Measurements from ENCODE around the gene SMG5.
A peak's percentile ranks its signal among the peaks of the same experiment; 100 is the strongest.
"Not testable (repeated sequence)": the region's sequence is repeated elsewhere in the genome, so short reads cannot be mapped to it uniquely, and the experiment has no call there.

The SMG5 gene

DNA sequence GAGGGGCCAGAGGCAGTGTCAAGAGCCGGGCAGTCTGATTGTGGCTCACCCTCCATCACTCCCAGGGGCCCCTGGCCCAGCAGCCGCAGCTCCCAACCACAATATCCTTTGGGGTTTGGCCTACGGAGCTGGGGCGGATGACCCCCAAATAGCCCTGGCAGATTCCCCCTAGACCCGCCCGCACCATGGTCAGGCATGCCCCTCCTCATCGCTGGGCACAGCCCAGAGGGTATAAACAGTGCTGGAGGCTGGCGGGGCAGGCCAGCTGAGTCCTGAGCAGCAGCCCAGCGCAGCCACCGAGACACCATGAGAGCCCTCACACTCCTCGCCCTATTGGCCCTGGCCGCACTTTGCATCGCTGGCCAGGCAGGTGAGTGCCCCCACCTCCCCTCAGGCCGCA is 40.7 kb downstream of the SMG5 start, which contains the start of gene BGLAP:
Gene BGLAP (plus strand): TSS at position 259 of the 400 bp plus-strand sequence. CDS start 48 bp downstream, at position 307.
- DNase-seq = no peak

DNA sequence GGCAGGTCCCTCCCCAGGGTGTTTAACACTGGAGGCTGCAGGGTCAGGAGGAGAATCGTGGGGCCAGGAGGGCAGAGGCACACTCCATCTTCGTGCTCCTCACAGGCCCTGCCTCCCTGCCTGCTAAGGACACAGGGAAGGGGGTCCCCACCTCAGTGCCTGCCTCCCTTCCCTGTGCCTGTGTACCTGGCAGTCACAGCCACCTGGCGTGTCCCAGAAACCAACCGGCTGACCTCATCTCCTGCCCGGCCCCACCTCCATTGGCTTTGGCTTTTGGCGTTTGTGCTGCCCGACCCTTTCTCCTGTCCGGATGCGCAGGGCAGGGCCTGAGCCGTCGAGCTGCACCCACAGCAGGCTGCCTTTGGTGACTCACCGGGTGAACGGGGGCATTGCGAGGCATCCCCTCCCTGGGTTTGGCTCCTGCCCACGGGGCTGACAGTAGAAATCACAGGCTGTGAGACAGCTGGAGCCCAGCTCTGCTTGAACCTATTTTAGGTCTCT is 41.3 kb downstream of the SMG5 start:
- DNase-seq = no peak

DNA sequence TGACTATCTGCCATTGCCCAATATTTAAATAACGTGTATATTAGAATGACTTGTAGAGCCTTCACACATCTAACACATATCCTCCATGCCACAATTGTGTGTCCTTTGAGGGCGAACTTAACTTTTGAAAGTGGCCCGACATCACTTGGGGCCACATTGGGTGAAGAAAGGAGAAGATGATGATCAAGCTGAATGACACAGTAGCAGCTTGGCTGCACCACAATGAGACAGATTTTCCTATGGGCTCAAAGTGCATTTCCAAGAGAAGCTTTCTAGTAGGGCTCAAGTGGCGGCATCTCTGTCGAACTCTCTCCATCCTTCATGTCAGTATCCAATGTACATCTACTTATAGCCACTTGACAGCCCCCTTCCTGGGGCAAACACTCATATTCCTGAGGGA is 44.4 kb downstream of the SMG5 start:
- no peak for DNase-seq

GRCh38 chr1:156236164-156236563 is 46.5 kb downstream of the SMG5 start:
- no peak for DNase-seq

DNA sequence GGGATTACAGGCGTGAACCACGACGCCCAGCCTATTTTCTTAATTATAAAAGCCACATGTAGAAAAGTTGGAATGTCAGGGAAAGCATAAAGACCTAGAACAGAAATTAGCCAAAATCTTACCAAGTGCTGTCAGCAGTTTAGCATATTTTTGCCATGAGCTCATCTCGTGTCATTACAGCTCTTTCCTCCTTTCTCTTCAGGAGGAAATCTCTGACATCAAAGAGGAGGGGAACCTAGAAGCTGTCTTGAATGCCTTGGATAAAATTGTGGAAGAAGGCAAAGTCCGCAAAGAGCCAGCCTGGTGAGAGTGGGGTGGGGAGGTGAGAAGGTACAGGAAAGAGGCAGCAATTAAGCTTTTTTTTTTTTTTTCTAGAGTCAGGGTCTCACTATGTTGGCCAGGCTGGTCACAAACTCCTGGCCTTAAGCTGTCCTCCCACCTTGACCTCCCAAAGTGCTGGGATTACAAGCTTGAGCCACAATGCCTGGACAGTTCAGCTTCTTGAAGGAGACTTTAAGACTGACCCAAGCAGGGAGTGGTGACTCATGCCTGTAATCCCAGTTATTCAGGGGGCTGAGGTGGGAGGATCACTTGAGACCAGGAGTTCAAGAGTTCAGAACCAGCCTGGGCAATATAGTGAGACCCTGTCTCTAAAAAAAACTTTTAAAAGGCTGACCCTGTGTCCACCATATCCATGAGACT is 49.0 kb downstream of the SMG5 start:
- no peak for DNase-seq

GRCh38 chr1:156232201-156232894 is 50.3 kb downstream of the SMG5 start:
- DNase-seq = no peak

GRCh38 chr1:156230473-156230837 is 52.2 kb downstream of the SMG5 start:
- DNase-seq = no peak

DNA sequence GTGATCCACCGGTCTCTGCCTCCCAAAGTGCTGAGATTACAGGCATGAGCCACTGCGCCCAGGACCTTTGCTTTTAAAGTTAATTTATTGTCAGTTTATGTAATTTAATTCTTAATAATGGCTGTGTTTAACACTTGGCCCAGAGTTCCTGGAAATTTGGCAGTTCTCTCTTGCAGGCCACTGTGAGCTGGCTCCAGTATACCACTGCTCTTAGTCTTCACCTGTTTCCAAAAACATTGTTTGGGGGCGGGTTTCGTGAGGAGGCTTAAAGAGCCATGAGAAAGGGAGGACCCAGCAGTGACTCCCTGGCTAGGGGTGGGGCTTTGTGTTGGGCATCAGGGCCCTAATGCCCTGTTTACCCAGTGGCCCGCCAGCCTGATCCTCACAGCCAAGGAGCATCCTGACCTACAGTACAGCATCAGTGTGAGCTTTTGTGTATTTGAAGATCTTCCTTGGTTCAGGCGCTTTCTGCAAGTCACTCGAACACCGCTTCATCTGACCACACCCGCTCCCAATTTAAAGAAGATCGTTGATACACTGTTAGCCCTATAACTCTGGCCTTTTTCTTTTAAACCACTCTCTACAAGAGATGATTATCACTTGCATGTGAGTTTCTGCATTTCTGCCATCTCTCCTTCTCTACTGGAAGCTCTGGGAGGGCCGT is 52.7 kb downstream of the SMG5 start:
- DNase-seq = no peak

DNA sequence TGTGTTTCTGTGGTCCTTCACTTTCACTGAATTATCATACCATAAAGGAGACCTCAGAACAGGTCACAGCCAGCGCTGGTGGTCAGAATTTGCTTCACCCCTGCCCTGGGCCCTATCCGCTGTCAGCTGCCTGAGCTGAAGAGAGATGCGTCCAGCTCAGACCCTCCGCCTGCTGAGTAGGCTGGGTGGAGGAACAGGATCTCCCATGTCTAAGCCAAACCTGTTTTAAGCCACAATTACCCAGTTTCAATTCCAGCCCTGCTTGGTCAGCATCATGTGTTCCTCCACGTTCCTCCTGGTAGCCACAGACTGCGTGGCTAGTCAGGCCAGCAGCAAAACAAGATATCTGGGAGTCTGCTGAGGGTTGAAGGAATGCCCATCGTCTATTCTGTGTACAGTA is 54.1 kb downstream of the SMG5 start:
- no peak for DNase-seq

- no peak for DNase-seq
These were observed 55.8 kb downstream of the SMG5 start for GRCh38 chr1:156226782-156227181.

DNA sequence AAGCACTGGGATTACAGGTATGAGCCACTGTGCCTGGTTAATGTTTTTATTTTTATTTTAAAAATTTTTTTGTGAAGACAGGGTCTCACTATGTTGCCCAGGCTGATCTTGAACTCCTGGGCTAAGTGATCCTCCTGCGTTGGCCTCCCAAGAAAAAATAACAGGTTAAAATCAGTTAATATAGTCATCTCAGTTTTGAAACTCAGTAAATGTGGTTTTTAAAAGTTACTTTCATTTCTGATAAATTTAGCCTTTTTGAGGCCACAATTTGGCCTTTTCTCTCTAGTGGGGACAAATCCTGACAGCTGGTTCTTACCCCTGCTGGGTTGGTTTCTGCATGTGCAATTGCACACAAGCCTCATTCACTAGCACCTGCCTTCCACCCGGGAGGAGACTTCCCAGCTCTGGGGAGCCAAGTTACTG is 56.5 kb downstream of the SMG5 start:
- DNase-seq = no peak

DNA sequence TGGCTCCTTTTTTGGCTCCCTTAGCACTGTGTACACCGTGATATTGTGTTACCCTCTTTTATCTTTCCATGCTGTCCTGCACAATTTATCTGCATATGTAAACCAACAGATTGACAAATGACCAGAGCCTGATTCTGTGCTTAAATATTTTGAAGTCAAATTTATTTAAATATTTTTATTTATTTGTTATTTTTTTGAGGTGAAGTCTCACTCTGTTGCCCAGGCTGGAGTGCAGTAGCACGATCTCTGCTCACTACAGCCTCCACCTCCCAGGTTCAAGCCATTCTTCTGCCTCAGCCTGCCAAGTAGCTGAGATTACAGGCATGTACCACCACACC is 57.0 kb downstream of the SMG5 start:
- no peak for DNase-seq

DNA sequence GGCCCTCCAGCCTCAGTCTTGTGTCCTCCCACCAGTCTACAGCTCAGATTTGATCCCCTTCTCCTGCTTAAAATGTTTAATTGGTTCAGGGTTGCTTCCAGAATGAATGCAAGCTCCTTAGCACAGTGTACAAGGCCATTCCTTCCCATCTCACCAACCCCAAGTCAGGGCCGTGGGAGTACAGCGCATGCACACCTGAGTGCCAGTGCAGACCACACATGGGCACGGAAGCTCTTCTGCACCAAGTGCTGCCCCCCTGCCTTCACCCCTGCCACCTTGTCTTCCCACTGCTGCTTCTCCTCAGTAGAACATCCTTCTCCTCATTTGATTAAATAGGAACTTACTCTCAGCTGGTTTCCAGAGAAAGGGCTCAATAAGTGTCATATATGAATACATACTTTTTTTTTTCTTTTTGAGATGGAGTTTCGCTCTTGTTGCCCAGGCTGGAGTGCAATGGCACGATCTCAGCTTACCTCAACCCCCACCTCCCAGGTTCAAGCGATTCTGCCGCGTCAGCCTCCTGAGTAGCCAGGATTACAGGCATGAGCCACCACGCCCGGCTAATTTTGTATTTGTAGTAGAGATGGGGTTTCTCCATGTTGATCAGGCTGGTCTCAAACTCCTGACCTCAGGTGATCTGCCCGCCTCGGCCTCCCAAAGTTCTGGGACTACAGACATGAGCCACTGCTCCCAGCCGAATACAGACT is 60.5 kb downstream of the SMG5 start:
- no peak for DNase-seq

- no peak for DNase-seq
These were observed 62.4 kb downstream of the SMG5 start for GRCh38 chr1:156220226-156220625.

- DNase-seq = peak; percentile 17 to 26
These were observed 64.8 kb downstream of the SMG5 start for GRCh38 chr1:156217871-156218270.

- not testable (repeated sequence) for DNase-seq
These were observed 66.1 kb downstream of the SMG5 start for GRCh38 chr1:156216361-156217086.

DNA sequence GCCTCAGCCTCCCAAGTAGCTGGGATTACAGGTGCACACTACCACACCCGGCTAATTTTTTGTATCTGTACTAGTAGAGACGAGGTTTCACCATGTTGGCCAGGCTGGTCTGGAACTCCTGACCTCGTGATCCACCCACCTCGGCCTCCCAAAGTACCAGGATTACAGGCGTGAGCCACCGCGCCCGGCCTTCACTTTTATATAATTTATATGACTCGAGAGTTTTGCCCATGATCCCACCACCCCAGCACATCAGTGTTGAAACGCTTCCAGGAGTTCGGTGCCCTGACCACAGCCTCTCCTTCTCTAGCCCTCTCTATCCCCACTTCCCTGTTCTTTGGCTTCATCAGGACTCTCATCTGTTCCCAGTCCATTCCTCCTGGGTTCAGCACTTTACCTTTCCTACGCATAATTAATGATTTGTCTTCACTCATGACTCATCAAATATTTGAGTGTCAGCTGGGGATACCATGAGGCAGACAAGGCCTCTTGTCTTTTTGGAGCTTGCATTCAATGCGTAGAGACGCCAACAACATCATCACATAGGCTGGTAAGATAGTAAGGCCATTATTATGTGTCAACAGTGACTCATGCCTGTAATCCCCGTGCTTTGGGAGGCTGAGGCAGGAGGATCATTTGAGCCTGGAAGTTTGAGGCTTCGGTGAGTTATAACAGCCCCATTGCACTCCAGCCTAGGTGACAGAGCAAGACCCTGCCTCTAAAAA is 68.4 kb downstream of the SMG5 start:
- no peak for DNase-seq

- DNase-seq = no peak
These were observed 69.0 kb downstream of the SMG5 start for GRCh38 chr1:156213644-156213966.

- peak; percentile 94 to 95 for DNase-seq
These were observed 69.6 kb downstream of the SMG5 start, which contains the start of gene PMF1 for GRCh38 chr1:156212833-156213643. TSS of gene PMF1 (plus strand) at chr1:156213007. CDS start at chr1:156213016, 9 bp downstream.

DNA sequence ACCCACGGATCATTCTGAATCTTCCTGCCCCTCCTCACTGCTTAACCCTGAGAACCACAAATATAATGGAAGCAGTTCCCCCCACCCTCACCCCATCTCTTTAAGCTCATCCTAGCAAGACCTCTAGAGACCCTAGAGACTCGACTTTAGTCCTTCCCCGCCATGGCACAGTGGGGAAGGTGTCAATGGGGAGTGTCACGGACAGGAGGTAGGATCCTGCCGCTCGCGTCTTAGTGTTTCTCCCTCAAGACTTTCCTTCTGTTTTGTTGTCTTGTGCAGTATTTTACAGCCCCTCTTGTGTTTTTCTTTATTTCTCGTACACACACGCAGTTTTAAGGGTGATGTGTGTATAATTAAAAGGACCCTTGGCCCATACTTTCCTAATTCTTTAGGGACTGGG is 70.5 kb downstream of the SMG5 start:
- DNase-seq = no peak

DNA sequence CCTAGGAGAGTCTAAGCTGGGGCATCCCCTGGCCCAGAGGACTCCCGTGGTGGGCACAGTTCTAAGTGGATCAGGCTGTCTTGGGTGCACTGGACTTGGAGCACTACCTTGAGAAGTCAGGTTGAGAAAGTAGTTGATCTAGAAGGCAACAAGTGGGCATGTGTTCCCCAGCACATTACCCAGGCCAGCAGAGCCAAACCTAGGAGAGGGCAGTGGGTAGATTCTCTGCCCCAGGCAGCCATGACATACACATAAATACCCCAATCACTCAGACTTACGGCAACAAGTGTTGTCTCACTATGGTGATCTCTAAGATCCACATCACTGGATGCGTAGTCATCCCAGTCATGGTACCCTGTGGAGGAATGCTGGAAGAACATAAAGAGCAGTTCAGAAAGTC is 71.4 kb downstream of the SMG5 start:
- no peak for DNase-seq

Measured in Kasumi-1 (cell line).